Endometrial microvascular endothelial cells (primary cell): ENCODE results near the gene SSR2. TPM values are rescaled to one million over a fixed set of nuclear protein-coding genes. Genes with fewer than 3 reads are reported as not detected.

Experiments used
- in situ Hi-C: cut with HindIII; loops from 2 replicates; pipeline ENCODE4 v1.10.0; 2017; ENCODE audit warnings: low sequenced_read_pairs, low pct_unique_long_range_greater_than_20kb; ENCODE audit errors: inconsistent ontology term
- total RNA-seq: library from RNA; depleted of rRNA; stranded (reverse); fragments of >200 nt; gene quantifications from one replicate; pipeline ENCODE4 v1.2.3, GENCODE V29; 2015; ENCODE audit errors: inconsistent ontology term

SSR2 gene
- total RNA-seq, 1 donor from 2014 or later: 728 TPM

GRCh38 chr1:155977690-155978324, 42.9 kb downstream of the SSR2 start:
- in situ Hi-C loops: no loop called here

GRCh38 chr1:155976913-155977689, 43.6 kb downstream of the SSR2 start:
- in situ Hi-C loops: no loop called here

- in situ Hi-C loops: no loop called here
These were observed 44.5 kb downstream of the SSR2 start for GRCh38 chr1:155976062-155976912.

- in situ Hi-C loops: no loop called here
These were observed 45.2 kb downstream of the SSR2 start for GRCh38 chr1:155975375-155976061.

GRCh38 chr1:155974208-155975115, 46.3 kb downstream of the SSR2 start:
- in situ Hi-C loops: no loop called here

GRCh38 chr1:155973723-155974122, 47.0 kb downstream of the SSR2 start:
- in situ Hi-C loops: no loop called here

GRCh38 chr1:155971910-155972809, 48.6 kb downstream of the SSR2 start:
- in situ Hi-C loops: no loop called here

GRCh38 chr1:155970531-155971167, 50.1 kb downstream of the SSR2 start:
- in situ Hi-C loops: no loop called here

- in situ Hi-C loops: no loop called here
These were observed 51.4 kb downstream of the SSR2 start for GRCh38 chr1:155969377-155969791.

- in situ Hi-C loops: no loop called here
These were observed 52.1 kb downstream of the SSR2 start for GRCh38 chr1:155968670-155969069.

- in situ Hi-C loops: no loop called here
These were observed 52.7 kb downstream of the SSR2 start for GRCh38 chr1:155968051-155968400.

GRCh38 chr1:155967341-155968050, 53.3 kb downstream of the SSR2 start:
- in situ Hi-C loops: no loop called here

- in situ Hi-C loops: no loop called here
These were observed 54.0 kb downstream of the SSR2 start for GRCh38 chr1:155966750-155967149.

- in situ Hi-C loops: no loop called here
These were observed 54.6 kb downstream of the SSR2 start for GRCh38 chr1:155966135-155966534.

- in situ Hi-C loops: no loop called here
These were observed 56.6 kb downstream of the SSR2 start for GRCh38 chr1:155964193-155964592.

- in situ Hi-C loops: no loop called here
These were observed 58.0 kb downstream of the SSR2 start for GRCh38 chr1:155962599-155963211.
